SK-N-SH (cell line): ENCODE results near the gene SLC34A1. TPM values are rescaled to one million over a fixed set of nuclear protein-coding genes. Genes with fewer than 3 reads are reported as not detected.
"Not testable (repeated sequence)": the region's sequence is repeated elsewhere in the genome, so short reads cannot be mapped to it uniquely, and the experiment has no call there.

Experiments used
- CTCF ChIA-PET: fragments of 300-600, 350-600 bp; formaldehyde crosslinking; extraction: SDS; loops from one replicate; lab custom pipeline; 2021; lab: Yijun Ruan, JAX
- POLR2A ChIA-PET: fragments of 350-600 bp; sonication (Branson Sonifier 250); formaldehyde crosslinking; extraction: SDS; loops from one replicate; lab custom pipeline; 2020; ENCODE audit warnings: antibody characterized with exemption, inconsistent platforms; lab: Yijun Ruan, JAX
- DNase-seq: peaks from one replicate; pipeline ENCODE4 v3.0.0; 2012
- H2AFZ ChIP-seq: fragments of 200-600 bp; sonication (generic); 2 replicates; pipeline ENCODE4 v1.8.1; 2016; ENCODE audit warnings: antibody characterized with exemption, mild to moderate bottlenecking, low read depth
- H3F3A ChIP-seq: fragments of 200-600 bp; sonication (generic); replicated peaks from 2 replicates; pipeline ENCODE3; 2016; ENCODE audit warnings: antibody characterized with exemption, mild to moderate bottlenecking; ENCODE audit not compliant: insufficient read depth
- H3K27ac ChIP-seq, 2 experiments: fragments of 200-500 bp in 1 of 2; fragments of 200-600 bp in 1 of 2; sonication (Bioruptor generic) in 1 of 2; sonication (generic), shearing (Covaris generic) in 1 of 2; 2 replicates each; pipeline versions ENCODE4 v1.5.1 to v1.6.1; 2014 to 2016; ENCODE audit warnings: low read depth in 2 of 2, inconsistent platforms in 1 of 2, low read length in 1 of 2, mild to moderate bottlenecking in 1 of 2, mixed read lengths in 1 of 2
- H3K27me3 ChIP-seq: fragments of 200-600 bp; sonication (generic), shearing (Covaris generic); 2 replicates; pipeline ENCODE4 v1.6.1; 2016; ENCODE audit warnings: mixed run types; ENCODE audit not compliant: insufficient read depth
- H3K36me3 ChIP-seq, 2 experiments: fragments of 200-500 bp in 1 of 2; fragments of 200-600 bp in 1 of 2; sonication (Bioruptor generic) in 1 of 2; sonication (generic) in 1 of 2; replicated peaks in 1 of 2; 2 replicates each; pipeline versions ENCODE3 to v1.5.1; 2014 to 2016; ENCODE audit warnings: low read length in 1 of 2, mild to moderate bottlenecking in 1 of 2; ENCODE audit not compliant: insufficient read depth in 2 of 2, control insufficient read depth in 1 of 2
- H3K4me1 ChIP-seq, 2 experiments: fragments of 200-500 bp in 1 of 2; fragments of 200-600 bp in 1 of 2; sonication (Bioruptor generic) in 1 of 2; sonication (generic), shearing (Covaris generic) in 1 of 2; 2 replicates each; pipeline versions ENCODE4 v1.5.1 to v1.6.1; 2014 to 2016; ENCODE audit warnings: low read depth in 1 of 2, low read length in 1 of 2, mixed run types in 1 of 2; ENCODE audit not compliant: insufficient read depth in 2 of 2, control insufficient read depth in 1 of 2
- H3K4me2 ChIP-seq: fragments of 200-600 bp; sonication (generic), shearing (Covaris generic); 2 replicates; pipeline ENCODE4 v1.6.1; 2017; ENCODE audit warnings: mixed run types
- H3K4me3 ChIP-seq, 2 experiments: fragments of 200-500 bp in 1 of 2; fragments of 200-600 bp in 1 of 2; sonication (Bioruptor generic) in 1 of 2; sonication (generic), shearing (Covaris generic) in 1 of 2; 2 replicates each; pipeline versions ENCODE4 v1.5.1 to v1.8.1; 2014 to 2016; ENCODE audit warnings: low read depth in 2 of 2, inconsistent platforms in 1 of 2, low read length in 1 of 2, mild to moderate bottlenecking in 1 of 2, mixed read lengths in 1 of 2, moderate library complexity in 1 of 2
- H3K79me2 ChIP-seq: fragments of 200-600 bp; sonication (generic); 2 replicates; pipeline ENCODE4 v1.8.1; 2017; ENCODE audit warnings: mild to moderate bottlenecking; ENCODE audit not compliant: insufficient read depth
- H3K9ac ChIP-seq: fragments of 200-600 bp; sonication (generic); 2 replicates; pipeline ENCODE4 v1.6.1; 2017; ENCODE audit warnings: mixed run types
- H3K9me2 ChIP-seq: fragments of 200-600 bp; sonication (generic); 2 replicates; pipeline ENCODE4 v1.6.1; 2017; ENCODE audit warnings: mixed run types
- H3K9me3 ChIP-seq: fragments of 200-600 bp; sonication (generic); 2 replicates; pipeline ENCODE4 v1.6.1; 2017; ENCODE audit warnings: mixed run types, mild to moderate bottlenecking, moderate library complexity
- H4K20me1 ChIP-seq: fragments of 200-600 bp; sonication (generic); 2 replicates; pipeline ENCODE4 v1.6.1; 2017; ENCODE audit warnings: mild to moderate bottlenecking, mixed run types; ENCODE audit not compliant: insufficient read depth
- FOSL2 ChIP-seq: IDR thresholded peaks from 2 replicates; pipeline ENCODE4 v1.4.0; 2012; ENCODE audit warnings: low read depth, mild to moderate bottlenecking, moderate library complexity, borderline replicate concordance
- GATA2 ChIP-seq: sonication (generic); formaldehyde crosslinking; IDR thresholded peaks from 2 replicates; pipeline ENCODE4 v1.5.0; 2020; ENCODE audit warnings: mild to moderate bottlenecking, missing genetic modification reagents
- MXI1 ChIP-seq: IDR thresholded peaks from 2 replicates; pipeline ENCODE4 v1.6.1; 2012; ENCODE audit warnings: mild to moderate bottlenecking, low read depth, low read length, improper control_type of control experiment
- NRF1 ChIP-seq: IDR thresholded peaks from 2 replicates; pipeline ENCODE4 v1.6.1; 2012; ENCODE audit warnings: low read depth, mild to moderate bottlenecking, low read length
- POLR2AphosphoS5 ChIP-seq: IDR thresholded peaks from 2 replicates; pipeline ENCODE4 v1.6.1; 2012; ENCODE audit warnings: low read depth, low read length
- RCOR1 ChIP-seq: fragments of 150-350 bp; IDR thresholded peaks from 2 replicates; pipeline ENCODE4 v1.6.1; 2017; ENCODE audit warnings: antibody characterized with exemption, low read length
- SIN3A ChIP-seq: IDR thresholded peaks from 2 replicates; pipeline ENCODE4 v1.6.1; 2012; ENCODE audit warnings: low read depth, mild to moderate bottlenecking, low read length, moderate library complexity, borderline replicate concordance
- whole genome bisulfite sequencing: methylation state at CpG from one replicate; pipeline ENCODE4 v1.1.6; 2017; ENCODE audit warnings: low lambda C conversion rate; 5-methylcytosine and 5-hydroxymethylcytosine counted together
- polyA plus RNA-seq, 3 experiments: library from polyadenylated mRNA; depleted of rRNA; stranded (reverse); fragments of >200 nt; gene quantifications; 2 replicates each; pipeline ENCODE4 v1.2.3, GENCODE V29; 2012
- TF ChIP-seq, protein P1 (sequence below): IDR thresholded peaks from 2 replicates; pipeline ENCODE4 v1.6.1; 2012; ENCODE audit warnings: mild to moderate bottlenecking, low read depth, low read length, moderate library complexity
- TF ChIP-seq, protein P2 (sequence below): IDR thresholded peaks from 2 replicates; pipeline ENCODE4; 2012
- TF ChIP-seq, protein P3 (sequence below): IDR thresholded peaks from 2 replicates; pipeline ENCODE4 v1.4.0; 2012; ENCODE audit warnings: low read depth, borderline replicate concordance
- TF ChIP-seq, protein P4 (sequence below): IDR thresholded peaks from 2 replicates; pipeline ENCODE4 v1.4.0; 2012; ENCODE audit warnings: low read depth

SLC34A1 gene
- polyA plus RNA-seq, 1 of the 3 experiments (the other 2 are of a cell fraction), result 0.03 TPM

DNA sequence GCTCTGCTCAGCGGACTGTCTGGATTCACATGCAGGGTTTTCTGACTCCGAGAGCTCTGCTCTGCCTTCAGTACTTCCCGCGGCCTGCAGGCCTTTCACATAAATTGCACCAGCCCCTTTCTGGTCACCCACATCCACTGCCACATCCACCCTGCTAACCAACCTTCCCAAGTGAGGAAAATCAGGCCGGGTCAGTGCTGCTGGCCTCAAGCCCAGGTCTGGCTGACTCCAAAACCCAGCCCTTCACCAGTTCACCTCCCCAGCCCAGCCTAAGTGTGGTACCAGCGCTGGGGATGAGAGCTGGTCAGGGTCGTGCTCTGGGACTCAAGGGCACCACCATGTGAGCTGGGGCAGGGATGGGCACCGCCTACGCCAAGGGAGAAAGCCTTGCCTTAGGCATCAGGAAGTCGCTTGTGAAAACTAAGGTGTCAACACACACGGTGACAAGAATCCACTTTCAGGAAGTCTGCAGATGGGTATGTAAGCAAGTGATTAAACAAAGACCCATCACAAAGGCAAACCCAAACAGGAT, 45.1 kb upstream of the SLC34A1 start:
- no peak overlapping the region for H3K4me2 ChIP-seq
- H3K27ac ChIP-seq, result no peak overlapping the region
- H3K79me2 ChIP-seq, result peaks cover 48% of the 10 kb centered on the region
- H3K9me2 ChIP-seq, result no peaks in the 10 kb centered on the region
- ChIA-PET POLR2A (interaction anchor here (1.3 kb wide), 1 partner anchor 11 kb away, joined by 5 read pairs; no protein-coding TSS in a partner anchor), CTCF (interaction anchor here (1.3 kb wide), 1 partner anchor 21 kb away, joined by 4 read pairs; no protein-coding TSS in a partner anchor)
- 77% methylated on average over 8 of the region's 11 CpGs for WGBS
- no peak overlapping the region for H3K4me3 ChIP-seq
- no peak overlapping the region for H3K9ac ChIP-seq
- TF ChIP-seq NRF1 (no peak), RCOR1 (no peak), MXI1 (no peak), POLR2AphosphoS5 (no peak), SIN3A (no peak), FOSL2 (no peak), GATA2 (CRISPR knock-in tag) (no peak)
- TF ChIP-seq, protein P1, sequence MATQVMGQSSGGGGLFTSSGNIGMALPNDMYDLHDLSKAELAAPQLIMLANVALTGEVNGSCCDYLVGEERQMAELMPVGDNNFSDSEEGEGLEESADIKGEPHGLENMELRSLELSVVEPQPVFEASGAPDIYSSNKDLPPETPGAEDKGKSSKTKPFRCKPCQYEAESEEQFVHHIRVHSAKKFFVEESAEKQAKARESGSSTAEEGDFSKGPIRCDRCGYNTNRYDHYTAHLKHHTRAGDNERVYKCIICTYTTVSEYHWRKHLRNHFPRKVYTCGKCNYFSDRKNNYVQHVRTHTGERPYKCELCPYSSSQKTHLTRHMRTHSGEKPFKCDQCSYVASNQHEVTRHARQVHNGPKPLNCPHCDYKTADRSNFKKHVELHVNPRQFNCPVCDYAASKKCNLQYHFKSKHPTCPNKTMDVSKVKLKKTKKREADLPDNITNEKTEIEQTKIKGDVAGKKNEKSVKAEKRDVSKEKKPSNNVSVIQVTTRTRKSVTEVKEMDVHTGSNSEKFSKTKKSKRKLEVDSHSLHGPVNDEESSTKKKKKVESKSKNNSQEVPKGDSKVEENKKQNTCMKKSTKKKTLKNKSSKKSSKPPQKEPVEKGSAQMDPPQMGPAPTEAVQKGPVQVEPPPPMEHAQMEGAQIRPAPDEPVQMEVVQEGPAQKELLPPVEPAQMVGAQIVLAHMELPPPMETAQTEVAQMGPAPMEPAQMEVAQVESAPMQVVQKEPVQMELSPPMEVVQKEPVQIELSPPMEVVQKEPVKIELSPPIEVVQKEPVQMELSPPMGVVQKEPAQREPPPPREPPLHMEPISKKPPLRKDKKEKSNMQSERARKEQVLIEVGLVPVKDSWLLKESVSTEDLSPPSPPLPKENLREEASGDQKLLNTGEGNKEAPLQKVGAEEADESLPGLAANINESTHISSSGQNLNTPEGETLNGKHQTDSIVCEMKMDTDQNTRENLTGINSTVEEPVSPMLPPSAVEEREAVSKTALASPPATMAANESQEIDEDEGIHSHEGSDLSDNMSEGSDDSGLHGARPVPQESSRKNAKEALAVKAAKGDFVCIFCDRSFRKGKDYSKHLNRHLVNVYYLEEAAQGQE, result no peak
- TF ChIP-seq, protein P2, sequence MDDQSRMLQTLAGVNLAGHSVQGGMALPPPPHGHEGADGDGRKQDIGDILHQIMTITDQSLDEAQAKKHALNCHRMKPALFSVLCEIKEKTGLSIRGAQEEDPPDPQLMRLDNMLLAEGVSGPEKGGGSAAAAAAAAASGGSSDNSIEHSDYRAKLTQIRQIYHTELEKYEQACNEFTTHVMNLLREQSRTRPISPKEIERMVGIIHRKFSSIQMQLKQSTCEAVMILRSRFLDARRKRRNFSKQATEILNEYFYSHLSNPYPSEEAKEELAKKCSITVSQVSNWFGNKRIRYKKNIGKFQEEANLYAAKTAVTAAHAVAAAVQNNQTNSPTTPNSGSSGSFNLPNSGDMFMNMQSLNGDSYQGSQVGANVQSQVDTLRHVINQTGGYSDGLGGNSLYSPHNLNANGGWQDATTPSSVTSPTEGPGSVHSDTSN, result no peak
- TF ChIP-seq, protein P3, sequence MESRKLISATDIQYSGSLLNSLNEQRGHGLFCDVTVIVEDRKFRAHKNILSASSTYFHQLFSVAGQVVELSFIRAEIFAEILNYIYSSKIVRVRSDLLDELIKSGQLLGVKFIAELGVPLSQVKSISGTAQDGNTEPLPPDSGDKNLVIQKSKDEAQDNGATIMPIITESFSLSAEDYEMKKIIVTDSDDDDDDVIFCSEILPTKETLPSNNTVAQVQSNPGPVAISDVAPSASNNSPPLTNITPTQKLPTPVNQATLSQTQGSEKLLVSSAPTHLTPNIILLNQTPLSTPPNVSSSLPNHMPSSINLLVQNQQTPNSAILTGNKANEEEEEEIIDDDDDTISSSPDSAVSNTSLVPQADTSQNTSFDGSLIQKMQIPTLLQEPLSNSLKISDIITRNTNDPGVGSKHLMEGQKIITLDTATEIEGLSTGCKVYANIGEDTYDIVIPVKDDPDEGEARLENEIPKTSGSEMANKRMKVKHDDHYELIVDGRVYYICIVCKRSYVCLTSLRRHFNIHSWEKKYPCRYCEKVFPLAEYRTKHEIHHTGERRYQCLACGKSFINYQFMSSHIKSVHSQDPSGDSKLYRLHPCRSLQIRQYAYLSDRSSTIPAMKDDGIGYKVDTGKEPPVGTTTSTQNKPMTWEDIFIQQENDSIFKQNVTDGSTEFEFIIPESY, result no peak
- TF ChIP-seq, protein P4, sequence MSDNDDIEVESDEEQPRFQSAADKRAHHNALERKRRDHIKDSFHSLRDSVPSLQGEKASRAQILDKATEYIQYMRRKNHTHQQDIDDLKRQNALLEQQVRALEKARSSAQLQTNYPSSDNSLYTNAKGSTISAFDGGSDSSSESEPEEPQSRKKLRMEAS, result no peak
- H3K27me3 ChIP-seq, result no peaks in the 10 kb centered on the region
- no peaks in the 10 kb centered on the region for H3F3A ChIP-seq
- H2AFZ ChIP-seq, result no peak overlapping the region
- H3K4me1 ChIP-seq, result no peaks in the 10 kb centered on the region
- no peak for DNase-seq
- peaks cover 14 to 56% of the 10 kb centered on the region in 2 experiments for H3K36me3 ChIP-seq
- H4K20me1 ChIP-seq, result peaks cover 7% of the 10 kb centered on the region; the same call in 1 of the 2 replicates
- no peaks in the 10 kb centered on the region for H3K9me3 ChIP-seq

DNA sequence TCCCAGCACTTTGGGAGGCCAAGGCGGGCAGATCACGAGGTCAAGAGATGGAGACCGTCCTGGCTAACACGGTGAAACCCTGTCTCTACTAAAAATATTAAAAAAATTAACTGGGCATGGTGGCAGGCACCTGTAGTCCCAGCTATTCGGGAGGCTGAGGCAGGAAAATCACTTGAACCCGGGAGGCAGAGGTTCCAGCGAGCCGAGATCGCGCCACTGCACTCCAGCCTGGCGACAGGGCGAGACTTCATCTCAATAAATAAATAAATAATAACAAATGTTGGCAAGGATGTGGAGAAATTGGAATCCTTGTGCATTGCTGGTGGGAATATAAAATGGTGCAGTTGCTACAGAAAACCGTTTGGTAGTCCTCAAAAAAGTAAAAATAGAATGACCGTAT, 41.2 kb upstream of the SLC34A1 start:
- H3K9me3 ChIP-seq, POLR2A ChIA-PET, H3K27me3 ChIP-seq, H3K4me2 ChIP-seq, H3K4me3 ChIP-seq, DNase-seq, H3K4me1 ChIP-seq, H2AFZ ChIP-seq, H3K27ac ChIP-seq, CTCF ChIA-PET, H3K9ac ChIP-seq, H3K9me2 ChIP-seq, H3F3A ChIP-seq: not testable (repeated sequence)
- Histone ChIP-seq H3K79me2 (peaks cover 87% of the 10 kb centered on the region), H3K36me3 (peaks cover 25 to 34% of the 10 kb centered on the region in 2 experiments), H4K20me1 (peaks cover 19% of the 10 kb centered on the region; the same call in 1 of the 2 replicates)
- WGBS, result 93% methylated on average over 14 of the region's 14 CpGs
